HepG2 (cell line): ENCODE measurements around the gene PLCL1. TPM values are rescaled to one million over a fixed set of nuclear protein-coding genes. Genes with fewer than 3 reads are reported as not detected.

Experiments used
- EED ChIP-seq: sonication (generic); formaldehyde crosslinking; IDR thresholded peaks from 2 replicates; pipeline ENCODE4 v1.5.0; 2020; ENCODE audit warnings: mild to moderate bottlenecking, missing genetic modification reagents
- HDAC1 ChIP-seq: sonication (generic); formaldehyde crosslinking; IDR thresholded peaks from 2 replicates; pipeline ENCODE4 v1.5.1; 2020; ENCODE audit warnings: mild to moderate bottlenecking, missing genetic modification reagents
- HNRNPK ChIP-seq: fragments of 200-400 bp; formaldehyde crosslinking; IDR thresholded peaks from 2 replicates; pipeline ENCODE4 v1.6.1; 2018; ENCODE audit warnings: low read length, low read depth, moderate library complexity, mild to moderate bottlenecking; ENCODE audit not compliant: poor library complexity, severe bottlenecking
- HNRNPLL ChIP-seq: fragments of 200-400 bp; formaldehyde crosslinking; IDR thresholded peaks from 2 replicates; pipeline ENCODE4 v1.6.1; 2017; ENCODE audit warnings: mild to moderate bottlenecking, low read depth, low read length; ENCODE audit not compliant: poor library complexity, severe bottlenecking
- PHF21A ChIP-seq: sonication (generic); formaldehyde crosslinking; IDR thresholded peaks from 2 replicates; pipeline ENCODE4 v1.5.0; 2020; ENCODE audit warnings: mild to moderate bottlenecking, missing genetic modification reagents
- RXRB ChIP-seq: IDR thresholded peaks from 2 replicates; pipeline ENCODE4 v1.6.1; 2016; ENCODE audit warnings: borderline replicate concordance, missing genetic modification reagents, missing compliant biosample characterization
- SP4 ChIP-seq: sonication (generic); formaldehyde crosslinking; IDR thresholded peaks from 2 replicates; pipeline ENCODE4 v1.8.1; 2023; ENCODE audit warnings: mild to moderate bottlenecking, missing genetic modification reagents
- SRY ChIP-seq: sonication (generic); formaldehyde crosslinking; IDR thresholded peaks from 2 replicates; pipeline ENCODE4 v1.8.0; 2022; ENCODE audit warnings: mild to moderate bottlenecking, missing genetic modification reagents
- TOPORS ChIP-seq: sonication (generic); formaldehyde crosslinking; IDR thresholded peaks from 2 replicates; pipeline ENCODE4 v1.8.0; 2023; ENCODE audit warnings: mild to moderate bottlenecking, missing genetic modification reagents
- ZBTB7B ChIP-seq: sonication (generic); formaldehyde crosslinking; IDR thresholded peaks from 2 replicates; pipeline ENCODE4 v1.4.0; 2020; ENCODE audit warnings: missing genetic modification reagents
- ZNF350 ChIP-seq: sonication (generic); formaldehyde crosslinking; IDR thresholded peaks from 2 replicates; pipeline ENCODE4 v1.4.0; 2020; ENCODE audit warnings: mild to moderate bottlenecking, low read depth, missing genetic modification reagents, borderline replicate concordance
- ZNF446 ChIP-seq: sonication (generic); formaldehyde crosslinking; IDR thresholded peaks from 2 replicates; pipeline ENCODE4 v1.5.0; 2020; ENCODE audit warnings: mild to moderate bottlenecking, missing genetic modification reagents
- ZNF556 ChIP-seq: sonication (generic); formaldehyde crosslinking; IDR thresholded peaks from 2 replicates; pipeline ENCODE4 v1.4.0; 2020; ENCODE audit warnings: mild to moderate bottlenecking, missing genetic modification reagents, borderline replicate concordance
- ZNF660 ChIP-seq: sonication (generic); formaldehyde crosslinking; IDR thresholded peaks from 2 replicates; pipeline ENCODE4 v1.5.1; 2020; ENCODE audit warnings: mild to moderate bottlenecking, low read depth, missing genetic modification reagents, borderline replicate concordance
- ZNF724P ChIP-seq: sonication (generic); formaldehyde crosslinking; IDR thresholded peaks from 2 replicates; pipeline ENCODE4 v1.8.0; 2022; ENCODE audit warnings: missing genetic modification reagents, borderline replicate concordance
- polyA plus RNA-seq, 8 experiments: library from polyadenylated mRNA; depleted of rRNA in 3 of 8; stranded (reverse) in 7 of 8; unstranded in 1 of 8; fragments of >200 nt; fragmentation: Illumina TruSeq in 4 of 8; extraction: Trizol in 4 of 8; gene quantifications; 2 replicates each; pipeline versions ENCODE4 v1.2.1 to v1.2.3, GENCODE V29; 2011 to 2016; ENCODE audit warnings: low read depth in 4 of 8, missing spikeins in 1 of 8, mixed read lengths in 1 of 8; ENCODE audit not compliant: insufficient read depth in 1 of 8
- total RNA-seq, 5 experiments: library from RNA; depleted of rRNA; stranded (reverse); fragments of >200 nt; fragmentation: Illumina TruSeq; extraction: Trizol; gene quantifications; 2 replicates each; pipeline ENCODE4 v1.2.3, GENCODE V29; 2016; ENCODE audit warnings: low read depth in 1 of 5

PLCL1 gene
- total and polyA plus RNA-seq, 2 of the 13 experiments (the other 11 are each of a cell fraction or from before 2014, with no cell fraction given) = not detected

DNA sequence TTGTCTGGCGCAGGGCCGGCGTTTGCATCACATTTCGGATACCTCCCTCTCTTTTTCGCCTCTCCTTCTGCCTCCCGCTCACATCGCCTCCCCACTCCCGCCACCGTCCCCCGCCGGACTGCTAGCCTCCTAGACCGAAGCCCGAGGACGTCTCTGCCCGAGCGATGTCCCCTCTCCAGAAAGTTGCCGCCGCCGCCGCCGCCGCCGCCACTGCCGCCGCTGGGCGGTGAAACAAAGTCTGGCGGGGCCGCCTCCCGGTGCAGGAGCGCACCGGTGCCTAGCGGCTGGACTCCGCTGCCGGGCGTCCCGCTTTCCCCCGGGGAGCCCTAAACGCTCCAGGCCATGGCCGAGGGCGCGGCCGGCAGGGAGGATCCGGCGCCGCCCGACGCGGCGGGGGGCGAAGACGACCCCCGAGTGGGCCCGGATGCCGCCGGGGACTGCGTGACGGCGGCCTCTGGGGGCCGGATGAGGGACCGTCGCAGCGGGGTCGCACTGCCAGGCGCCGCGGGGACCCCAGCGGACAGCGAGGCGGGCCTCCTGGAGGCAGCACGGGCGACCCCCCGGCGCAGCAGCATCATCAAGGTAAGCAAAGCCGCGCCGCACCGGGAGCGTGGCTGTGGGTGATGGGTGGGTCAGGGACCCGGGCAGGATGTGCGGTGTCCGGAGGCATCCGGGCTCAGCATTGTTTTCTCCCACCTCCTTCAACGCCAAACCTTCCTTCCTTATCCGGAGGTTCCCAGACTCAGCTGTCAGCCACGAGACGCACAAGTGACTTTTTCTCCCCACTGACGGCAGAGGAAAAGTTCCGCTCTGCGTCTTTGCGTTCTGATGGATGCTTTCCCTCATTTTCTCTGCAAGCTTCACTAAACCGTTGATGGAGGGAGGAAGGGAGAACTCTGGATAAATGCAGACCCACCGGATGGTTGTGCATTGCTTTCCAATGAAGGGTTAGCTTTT lies 643 bp downstream of the PLCL1 start (continued):
- TF ChIP-seq HNRNPK = no peak
- TF ChIP-seq TOPORS (CRISPR knock-in tag) = 0 out of 2 replicates have a peak, but pooled peaks have one; percentile 37
- TF ChIP-seq EED (CRISPR knock-in tag) = 0 out of 2 replicates have a peak, but pooled peaks have one; percentile 18
- TF ChIP-seq ZNF556 (CRISPR knock-in tag) = no peak
- TF ChIP-seq RXRB (CRISPR knock-in tag) = no peak
- no peak for TF ChIP-seq PHF21A (CRISPR knock-in tag)
- peak; percentile 29; the same call in 1 of the 2 replicates for TF ChIP-seq SP4 (CRISPR knock-in tag)
- TF ChIP-seq HDAC1 (CRISPR knock-in tag) = no peak
- peak; percentile 13 for TF ChIP-seq HNRNPLL
- peak; percentile 56; the same call in 1 of the 2 replicates for TF ChIP-seq SRY
- TF ChIP-seq ZNF446 (CRISPR knock-in tag) = no peak
- TF ChIP-seq ZNF350 (CRISPR knock-in tag) = no peak
- TF ChIP-seq ZBTB7B (CRISPR knock-in tag) = peak; percentile 37; the same call in 1 of the 2 replicates
- 0 out of 2 replicates have a peak, but pooled peaks have one; percentile 60 for TF ChIP-seq ZNF724P (CRISPR knock-in tag)
- TF ChIP-seq ZNF660 = no peak
